Retinal pigment epithelial cell (primary cell): ENCODE results near the gene GABARAP.

Experiments
- DNase-seq: peaks from one replicate; pipeline ENCODE4 v3.0.0-alpha.2; 2010; ENCODE audit warnings: low read depth
- H3K4me3 ChIP-seq: 2 replicates; pipeline ENCODE4 v1.5.1; 2011; ENCODE audit warnings: mild to moderate bottlenecking, low read length, control low read depth, moderate library complexity
- CTCF ChIP-seq: conservative IDR thresholded peaks from 2 replicates; pipeline ENCODE4 v1.5.1; 2011; ENCODE audit warnings: low read depth, low read length, control low read depth, inconsistent platforms

Gene GABARAP

GRCh38 chr17:7224661-7225111, 17.6 kb downstream of the GABARAP start:
- TF ChIP-seq CTCF = no peak
- H3K4me3 ChIP-seq = no peak overlapping the region
- no peak for DNase-seq

- no peak overlapping the region for H3K4me3 ChIP-seq
- TF ChIP-seq CTCF = no peak
- no peak for DNase-seq
These were observed 18.1 kb downstream of the GABARAP start for GRCh38 chr17:7224110-7224509.

GRCh38 chr17:7223375-7223774, 18.9 kb downstream of the GABARAP start:
- TF ChIP-seq CTCF = no peak
- no peak overlapping the region for H3K4me3 ChIP-seq
- DNase-seq = no peak

- H3K4me3 ChIP-seq = no peak overlapping the region
- TF ChIP-seq CTCF = no peak
- DNase-seq = no peak
These were observed 19.3 kb downstream of the GABARAP start for GRCh38 chr17:7222972-7223292.

GRCh38 chr17:7222093-7222971, 19.9 kb downstream of the GABARAP start:
- H3K4me3 ChIP-seq = no peak overlapping the region

GRCh38 chr17:7221278-7222092, 20.8 kb downstream of the GABARAP start:
- no peak overlapping the region for H3K4me3 ChIP-seq
- TF ChIP-seq CTCF = no peak
- no peak for DNase-seq

More at GRCh38 chr17:7222093-7222971, 19.9 kb downstream of the GABARAP start:
- no peak for TF ChIP-seq CTCF
- DNase-seq = no peak
